GM21423 (cell line): ENCODE measurements around the gene CDKN3.
A peak's percentile ranks its signal among the peaks of the same experiment; 100 is the strongest.
"Not testable (repeated sequence)": the region's sequence is repeated elsewhere in the genome, so short reads cannot be mapped to it uniquely, and the experiment has no call there.

ENCODE experiments used
- ATAC-seq: cut with Tn5 transposase; IDR thresholded peaks from one replicate; pipeline ENCODE4 v1.9.1; 2021; ENCODE audit warnings: mild to moderate bottlenecking, moderate library complexity; ENCODE audit not compliant: unreplicated experiment

The CDKN3 gene

GRCh38 chr14:54423991-54424390, 27.2 kb downstream of the CDKN3 start:
- ATAC-seq = no peak

GRCh38 chr14:54424479-54424901, 27.7 kb downstream of the CDKN3 start:
- ATAC-seq = no peak

- no peak for ATAC-seq
Observed at GRCh38 chr14:54425068-54425467, 28.3 kb downstream of the CDKN3 start.

- no peak for ATAC-seq
Observed at GRCh38 chr14:54425537-54426274, 28.9 kb downstream of the CDKN3 start.

- no peak for ATAC-seq
Observed at GRCh38 chr14:54427871-54428270, 31.1 kb downstream of the CDKN3 start.

- ATAC-seq = no peak
Observed at GRCh38 chr14:54428527-54428926, 31.7 kb downstream of the CDKN3 start.

GRCh38 chr14:54435500-54435981, 38.7 kb downstream of the CDKN3 start:
- no peak for ATAC-seq

- ATAC-seq = not testable (repeated sequence)
Observed at GRCh38 chr14:54437954-54438353, 41.1 kb downstream of the CDKN3 start.

- ATAC-seq = no peak
Observed at GRCh38 chr14:54438703-54439102, 41.9 kb downstream of the CDKN3 start.

GRCh38 chr14:54440037-54440436, 43.2 kb downstream of the CDKN3 start:
- ATAC-seq = no peak

GRCh38 chr14:54440476-54440872, 43.7 kb downstream of the CDKN3 start:
- no peak for ATAC-seq

GRCh38 chr14:54440873-54441868, 44.4 kb downstream of the CDKN3 start, which contains the start of gene CNIH1:
TSS of gene CNIH1 (minus strand) at chr14:54441374. CDS start at chr14:54441327, 47 bp downstream.
- peak; percentile 92 for ATAC-seq

- not testable (repeated sequence) for ATAC-seq
Observed at GRCh38 chr14:54442961-54443360, 46.2 kb downstream of the CDKN3 start.

GRCh38 chr14:54443981-54444380, 47.2 kb downstream of the CDKN3 start:
- ATAC-seq = no peak

- ATAC-seq = no peak
Observed at GRCh38 chr14:54444681-54445080, 47.9 kb downstream of the CDKN3 start.

- ATAC-seq = no peak
Observed at GRCh38 chr14:54446161-54446693, 49.4 kb downstream of the CDKN3 start.

GRCh38 chr14:54447231-54447692, 50.5 kb downstream of the CDKN3 start:
- ATAC-seq = no peak

GRCh38 chr14:54450535-54450934, 53.7 kb downstream of the CDKN3 start:
- peak; percentile 63 for ATAC-seq

- ATAC-seq = no peak
Observed at GRCh38 chr14:54451121-54451601, 54.4 kb downstream of the CDKN3 start.

- ATAC-seq = no peak
Observed at GRCh38 chr14:54451961-54452360, 55.2 kb downstream of the CDKN3 start.

- ATAC-seq = no peak
Observed at GRCh38 chr14:54453252-54453651, 56.4 kb downstream of the CDKN3 start.
